ENCODE data around the gene IRF6. TPM values are rescaled to one million over a fixed set of nuclear protein-coding genes. Genes with fewer than 3 reads are reported as not detected.

Gene IRF6
- total RNA-seq, 1 donor from 2014 or later: 0.16 TPM

DNA sequence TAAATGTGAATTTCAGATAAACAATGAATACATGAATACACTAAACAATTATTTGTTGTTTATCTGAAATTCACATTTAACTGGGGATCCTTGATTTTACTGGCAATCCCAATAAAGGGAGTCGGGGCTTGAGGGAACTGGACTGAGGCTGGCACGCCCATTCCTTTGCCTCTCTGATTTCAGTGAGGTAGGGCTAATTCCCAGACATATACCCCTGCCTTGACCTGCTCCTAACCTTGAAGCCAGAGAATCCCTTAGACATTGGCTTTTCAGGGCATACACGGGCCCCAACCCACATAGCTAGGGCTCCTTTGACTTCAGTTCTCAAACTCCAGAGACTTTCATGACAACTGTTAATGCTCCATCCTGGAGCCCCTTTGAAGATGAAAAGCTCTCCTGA lies 11.0 kb upstream of the IRF6 start:
- H3K4me1 Mint-ChIP-seq (ENCODE audit: low read depth): peaks cover 13% of the 10 kb centered on the region
- intact Hi-C loops (cut with micrococcal nuclease): no loop called here
- DNase-seq (ENCODE audit: low spot score): no peak
- no peaks in the 10 kb centered on the region for H3K36me3 Mint-ChIP-seq (ENCODE audit: low read depth)
- peaks cover 19% of the 10 kb centered on the region for H3K27me3 Mint-ChIP-seq (ENCODE audit: insufficient read depth)
- H3K4me3 Mint-ChIP-seq: no peak overlapping the region
- H3K27ac Mint-ChIP-seq: no peak overlapping the region
- H3K9me3 Mint-ChIP-seq: no peaks in the 10 kb centered on the region

DNA sequence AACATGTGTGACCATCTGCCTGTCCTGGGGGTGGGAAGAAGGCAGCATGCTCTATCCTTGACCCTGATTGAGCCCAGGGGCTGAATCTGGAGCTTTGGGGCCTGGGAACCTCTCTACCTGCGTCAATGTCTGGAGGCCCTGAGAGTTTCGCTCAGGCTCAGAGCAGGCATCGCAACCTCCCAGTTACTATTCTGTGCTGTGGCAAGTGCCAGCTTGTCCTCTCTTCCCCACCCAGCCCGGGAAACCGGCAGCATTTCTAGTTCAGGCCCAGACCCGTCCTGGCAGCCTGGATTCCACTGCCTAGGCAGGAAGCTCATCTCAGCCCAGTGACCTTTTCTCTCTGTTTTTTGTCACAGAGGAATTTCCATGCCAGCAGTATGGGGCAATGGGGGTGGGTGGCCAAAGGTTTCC lies 10.0 kb upstream of the IRF6 start:
- no peak for DNase-seq (ENCODE audit: low spot score)
- Mint-ChIP-seq H3K4me1 (ENCODE audit: low read depth) (peaks cover 13% of the 10 kb centered on the region), H3K36me3 (ENCODE audit: low read depth) (no peaks in the 10 kb centered on the region), H3K9me3 (no peaks in the 10 kb centered on the region), H3K27me3 (ENCODE audit: insufficient read depth) (peaks cover 11% of the 10 kb centered on the region), H3K27ac (no peak overlapping the region), H3K4me3 (no peak overlapping the region)
- intact Hi-C loops (cut with micrococcal nuclease): no loop called here

DNA sequence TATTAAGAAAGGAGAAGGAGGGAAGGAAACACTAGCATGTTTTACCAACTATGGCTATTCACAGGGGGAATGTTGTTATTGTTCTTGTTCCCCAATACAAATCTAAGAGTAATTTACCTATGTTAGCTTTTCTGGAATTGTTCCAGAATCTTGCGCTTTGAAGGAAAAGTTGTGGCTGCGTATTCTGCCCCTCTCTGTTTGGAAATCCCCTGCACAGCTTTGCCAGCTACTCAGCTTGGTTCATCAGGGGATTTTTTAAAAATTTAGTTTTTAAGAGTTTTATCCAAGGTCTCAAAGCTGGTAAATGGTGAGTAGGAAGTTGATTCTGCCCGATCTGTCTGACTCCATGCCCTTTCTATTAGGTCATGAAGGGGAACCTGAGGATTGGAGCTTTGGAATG lies 9.5 kb upstream of the IRF6 start:
- Mint-ChIP-seq H3K9me3 (no peaks in the 10 kb centered on the region), H3K4me3 (no peak overlapping the region), H3K27ac (no peak overlapping the region), H3K36me3 (ENCODE audit: low read depth) (no peaks in the 10 kb centered on the region), H3K4me1 (ENCODE audit: low read depth) (peaks cover 13% of the 10 kb centered on the region), H3K27me3 (ENCODE audit: insufficient read depth) (peaks cover 11% of the 10 kb centered on the region)
- DNase-seq (ENCODE audit: low spot score): no peak
- intact Hi-C loops (cut with micrococcal nuclease): no loop called here

DNA sequence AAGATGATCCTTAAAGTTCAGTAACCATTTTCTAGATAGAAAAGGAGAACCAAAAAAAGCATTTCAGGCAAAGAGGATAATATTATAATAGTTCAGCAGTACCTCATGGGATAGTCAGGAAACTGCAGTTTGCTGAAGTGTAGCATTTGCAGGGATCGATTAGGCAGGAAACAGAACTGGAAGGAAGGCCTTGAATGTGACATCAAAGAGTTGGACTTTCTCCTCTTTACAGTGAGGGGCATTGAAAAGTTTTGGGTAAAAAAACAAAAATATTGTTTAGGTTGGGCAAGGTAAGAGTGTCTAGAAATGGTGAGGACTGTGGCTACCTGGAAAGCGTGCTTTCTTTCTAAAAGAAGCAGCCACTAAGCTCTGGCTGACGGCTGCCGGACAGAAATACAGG lies 8.0 kb upstream of the IRF6 start:
- no peaks in the 10 kb centered on the region for H3K36me3 Mint-ChIP-seq (ENCODE audit: low read depth)
- no peak overlapping the region for H3K4me3 Mint-ChIP-seq
- no peak overlapping the region for H3K27ac Mint-ChIP-seq
- no peaks in the 10 kb centered on the region for H3K9me3 Mint-ChIP-seq
- H3K27me3 Mint-ChIP-seq (ENCODE audit: insufficient read depth): peaks cover 9% of the 10 kb centered on the region
- intact Hi-C loops (cut with micrococcal nuclease): no loop called here
- H3K4me1 Mint-ChIP-seq (ENCODE audit: low read depth): peaks cover 13% of the 10 kb centered on the region
- DNase-seq (ENCODE audit: low spot score): no peak

DNA sequence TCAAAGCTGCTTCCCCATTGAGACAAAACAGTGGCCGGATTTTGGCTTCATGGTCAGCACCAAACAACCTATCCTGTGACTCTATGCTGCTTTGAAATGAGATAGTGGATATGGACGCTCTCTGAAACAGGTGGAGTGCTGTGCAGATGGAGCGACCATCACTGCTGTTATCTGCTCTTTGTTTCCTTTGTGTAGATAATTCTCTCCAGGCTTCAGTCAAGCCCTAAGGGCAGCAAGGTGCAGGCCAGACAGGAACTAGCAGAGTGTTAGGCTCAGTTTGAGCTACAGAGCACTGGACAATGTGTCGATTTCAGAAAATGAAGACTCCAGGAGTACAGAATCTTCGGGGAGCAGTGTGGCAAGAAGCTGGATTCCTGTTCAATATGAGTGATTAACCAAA lies 4.8 kb upstream of the IRF6 start:
- H3K36me3 Mint-ChIP-seq (ENCODE audit: low read depth): no peaks in the 10 kb centered on the region
- H3K27me3 Mint-ChIP-seq (ENCODE audit: insufficient read depth): peaks cover 4% of the 10 kb centered on the region
- H3K4me3 Mint-ChIP-seq: no peak overlapping the region
- DNase-seq (ENCODE audit: low spot score): no peak
- intact Hi-C loops (cut with micrococcal nuclease): no loop called here
- peaks cover 20% of the 10 kb centered on the region for H3K4me1 Mint-ChIP-seq (ENCODE audit: low read depth)
- H3K9me3 Mint-ChIP-seq: no peaks in the 10 kb centered on the region
- no peak overlapping the region for H3K27ac Mint-ChIP-seq

DNA sequence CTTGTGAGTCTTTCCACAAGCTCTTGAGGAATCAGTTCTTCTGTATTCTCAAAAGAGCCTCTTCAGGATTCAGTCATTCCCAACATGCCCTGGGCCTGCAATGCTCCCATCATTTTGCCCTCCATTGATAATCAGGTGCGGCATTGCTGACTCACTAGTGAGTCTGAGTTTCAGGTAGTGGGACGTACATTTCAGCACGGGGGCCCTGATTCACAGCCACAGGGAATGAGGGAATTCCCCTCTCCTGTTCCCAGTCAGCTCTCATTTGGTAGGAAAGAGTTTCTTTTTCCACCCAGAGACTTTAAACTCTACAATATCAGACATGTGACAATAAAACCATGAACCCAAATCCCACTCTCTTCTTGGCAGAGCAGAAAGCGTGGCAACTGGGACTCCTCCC lies 3.7 kb upstream of the IRF6 start:
- intact Hi-C loops (cut with micrococcal nuclease): no loop called here
- Mint-ChIP-seq H3K36me3 (ENCODE audit: low read depth) (no peaks in the 10 kb centered on the region), H3K27me3 (ENCODE audit: insufficient read depth) (peaks cover 4% of the 10 kb centered on the region), H3K9me3 (no peaks in the 10 kb centered on the region), H3K27ac (no peak overlapping the region), H3K4me3 (no peak overlapping the region), H3K4me1 (ENCODE audit: low read depth) (peaks cover 18% of the 10 kb centered on the region)
- DNase-seq (ENCODE audit: low spot score): no peak

DNA sequence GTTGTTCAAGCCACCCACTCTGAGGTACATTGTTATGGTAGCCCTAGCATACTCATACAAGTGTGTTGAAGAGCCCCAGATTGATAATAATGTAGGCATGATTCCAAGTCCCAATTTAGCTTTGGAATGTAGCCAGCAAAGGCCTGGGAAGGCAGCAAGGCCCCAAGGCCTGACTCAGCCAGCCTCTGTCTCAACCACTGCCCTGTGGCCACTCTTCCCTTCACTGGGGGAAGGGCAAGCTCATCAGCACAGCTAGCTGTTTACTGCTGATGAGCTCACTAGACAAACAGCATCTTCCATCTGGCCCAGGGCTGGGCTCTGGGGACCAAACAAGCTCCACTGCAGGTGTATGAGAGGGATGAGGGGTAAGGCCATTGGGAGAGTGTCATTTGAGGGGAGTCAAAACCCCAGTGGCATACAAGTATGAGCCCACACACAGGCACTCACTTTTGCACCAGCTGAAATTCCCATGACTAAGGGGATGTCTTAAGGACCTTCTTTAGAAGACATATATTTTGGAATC lies 2.2 kb upstream of the IRF6 start:
- no peaks in the 10 kb centered on the region for H3K9me3 Mint-ChIP-seq
- H3K27me3 Mint-ChIP-seq (ENCODE audit: insufficient read depth): peaks cover 4% of the 10 kb centered on the region
- H3K4me1 Mint-ChIP-seq (ENCODE audit: low read depth): peaks cover 18% of the 10 kb centered on the region
- no peak overlapping the region for H3K4me3 Mint-ChIP-seq
- intact Hi-C loops (cut with micrococcal nuclease): no loop called here
- no peak for DNase-seq (ENCODE audit: low spot score)
- no peak overlapping the region for H3K27ac Mint-ChIP-seq
- H3K36me3 Mint-ChIP-seq (ENCODE audit: low read depth): no peaks in the 10 kb centered on the region

DNA sequence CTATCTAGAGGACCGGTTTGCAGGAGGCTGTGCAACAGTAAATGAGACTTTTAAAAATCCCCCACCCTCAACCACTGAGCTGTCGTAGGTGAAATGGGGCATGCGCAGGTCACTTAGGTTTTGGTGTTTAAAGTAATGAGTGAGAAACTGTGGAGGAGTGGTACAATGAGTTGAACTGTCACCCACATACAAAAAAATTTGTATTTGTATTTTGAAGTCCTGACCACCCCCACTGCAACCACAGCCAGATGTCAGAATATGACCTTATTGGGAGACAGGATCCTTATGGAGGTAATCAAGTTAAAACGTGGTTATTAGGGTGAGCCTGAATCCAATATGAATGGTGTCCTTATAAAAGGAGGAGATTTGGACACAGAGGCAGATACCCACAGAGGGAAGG lies 1.6 kb upstream of the IRF6 start:
- no peak for DNase-seq (ENCODE audit: low spot score)
- H3K9me3 Mint-ChIP-seq: no peaks in the 10 kb centered on the region
- intact Hi-C loops (cut with micrococcal nuclease): no loop called here
- no peak overlapping the region for H3K4me3 Mint-ChIP-seq
- H3K27me3 Mint-ChIP-seq (ENCODE audit: insufficient read depth): peaks cover 4% of the 10 kb centered on the region
- H3K4me1 Mint-ChIP-seq (ENCODE audit: low read depth): peaks cover 18% of the 10 kb centered on the region
- H3K36me3 Mint-ChIP-seq (ENCODE audit: low read depth): no peaks in the 10 kb centered on the region
- no peak overlapping the region for H3K27ac Mint-ChIP-seq

DNA sequence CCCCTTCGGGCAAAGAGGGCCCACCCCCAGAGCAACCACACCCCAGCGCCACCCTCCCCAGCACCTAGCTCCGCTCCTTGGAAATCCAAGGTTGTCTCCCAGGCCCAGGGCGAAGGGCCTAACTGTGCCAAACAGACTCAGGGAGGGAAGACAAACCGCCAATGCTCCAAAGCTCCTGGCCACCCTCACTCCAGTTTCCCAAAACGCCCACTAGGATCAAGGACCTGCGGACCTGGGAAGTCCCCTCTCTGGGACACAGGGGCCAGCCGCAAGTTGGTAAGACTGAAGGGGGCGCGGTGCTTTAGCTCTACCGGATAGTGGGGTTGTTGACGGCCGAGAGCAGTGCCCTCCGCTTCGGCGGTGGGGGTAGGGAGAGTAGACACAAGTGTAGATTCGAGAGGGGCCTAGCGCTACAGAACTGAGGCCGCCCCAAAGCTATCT lies 581 bp downstream of the IRF6 start:
- H3K27me3 Mint-ChIP-seq (ENCODE audit: insufficient read depth): peaks cover 7% of the 10 kb centered on the region
- intact Hi-C loops (cut with micrococcal nuclease): no loop called here
- H3K9me3 Mint-ChIP-seq: no peaks in the 10 kb centered on the region
- no peaks in the 10 kb centered on the region for H3K36me3 Mint-ChIP-seq (ENCODE audit: low read depth)
- no peak for DNase-seq (ENCODE audit: low spot score)
- H3K27ac Mint-ChIP-seq: no peak overlapping the region
- no peak overlapping the region for H3K4me3 Mint-ChIP-seq
- peaks cover 18% of the 10 kb centered on the region for H3K4me1 Mint-ChIP-seq (ENCODE audit: low read depth)

DNA sequence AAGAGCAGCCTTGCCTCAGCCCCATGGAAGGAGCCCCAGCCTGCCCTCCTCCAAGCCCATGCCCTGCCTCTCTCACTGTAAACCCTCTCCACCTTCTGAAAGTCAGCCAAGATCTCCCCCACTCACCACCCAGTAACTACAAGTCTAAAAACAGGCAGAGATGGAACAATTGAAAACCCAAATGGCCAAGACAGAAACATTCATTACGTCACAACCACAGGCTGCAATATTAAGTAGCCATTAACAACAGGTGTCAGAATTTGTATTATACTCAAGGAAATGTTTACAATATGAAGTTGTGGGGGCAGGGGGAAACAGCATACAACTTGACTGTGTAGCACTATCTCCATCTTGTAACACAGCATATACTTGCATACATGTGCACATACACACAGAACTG lies 2.4 kb downstream of the IRF6 start:
- Mint-ChIP-seq H3K27ac (no peak overlapping the region), H3K4me3 (no peak overlapping the region), H3K9me3 (no peaks in the 10 kb centered on the region), H3K36me3 (ENCODE audit: low read depth) (no peaks in the 10 kb centered on the region), H3K4me1 (ENCODE audit: low read depth) (peaks cover 18% of the 10 kb centered on the region), H3K27me3 (ENCODE audit: insufficient read depth) (peaks cover 7% of the 10 kb centered on the region)
- intact Hi-C loops (cut with micrococcal nuclease): no loop called here
- DNase-seq (ENCODE audit: low spot score): no peak

DNA sequence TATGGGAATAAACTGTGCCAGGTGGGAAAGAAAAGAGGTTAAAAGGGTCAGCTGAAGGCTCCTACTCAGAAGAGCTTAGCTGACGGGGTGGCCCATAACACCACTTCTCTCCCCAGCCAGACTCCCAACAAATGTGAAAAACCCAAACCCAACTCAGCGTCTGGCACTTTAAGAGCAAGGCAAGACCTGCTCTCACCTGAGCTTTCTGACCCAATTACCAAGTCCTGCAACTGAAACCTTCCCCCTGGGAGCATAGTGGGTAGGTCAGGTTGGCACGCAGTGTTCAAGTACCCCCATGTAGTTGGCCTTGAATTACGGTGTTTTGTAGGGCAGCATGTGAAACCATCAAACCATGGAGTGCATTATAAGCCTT lies 3.2 kb downstream of the IRF6 start:
- peaks cover 10% of the 10 kb centered on the region for H3K27me3 Mint-ChIP-seq (ENCODE audit: insufficient read depth)
- H3K36me3 Mint-ChIP-seq (ENCODE audit: low read depth): no peaks in the 10 kb centered on the region
- no peak overlapping the region for H3K27ac Mint-ChIP-seq
- H3K9me3 Mint-ChIP-seq: no peaks in the 10 kb centered on the region
- intact Hi-C loops (cut with micrococcal nuclease): no loop called here
- H3K4me1 Mint-ChIP-seq (ENCODE audit: low read depth): peaks cover 18% of the 10 kb centered on the region
- no peak for DNase-seq (ENCODE audit: low spot score)
- no peak overlapping the region for H3K4me3 Mint-ChIP-seq

DNA sequence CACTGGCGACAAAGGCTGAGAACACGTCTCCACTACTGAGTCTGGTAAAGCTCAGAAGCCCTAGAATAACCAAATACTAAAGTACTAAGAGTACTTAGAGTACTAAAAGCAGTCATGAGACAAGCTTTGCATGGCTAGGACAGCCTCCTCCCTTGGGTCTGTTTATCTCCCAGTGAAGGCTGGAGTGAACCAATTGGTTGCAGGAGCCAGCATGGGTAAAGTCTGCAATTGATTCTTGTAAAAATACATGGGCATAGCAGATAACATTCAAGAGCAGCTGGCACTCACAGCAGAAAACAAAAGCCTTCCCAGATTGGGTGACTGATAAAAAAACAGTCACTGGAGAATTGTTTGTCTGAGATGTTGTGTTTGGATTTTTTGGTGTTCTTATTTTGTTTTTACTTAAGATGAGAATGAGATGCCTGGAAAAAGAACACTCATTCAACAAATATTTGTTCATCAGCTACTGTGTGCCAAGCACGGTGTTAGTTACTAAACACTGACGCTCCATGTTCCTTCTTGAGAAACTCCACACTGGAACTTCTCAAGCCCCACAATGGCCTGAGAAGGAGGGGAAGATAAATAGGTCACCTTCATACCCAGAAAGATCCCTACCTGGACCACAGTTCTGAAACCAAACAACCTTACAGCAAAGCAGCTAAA lies 3.7 kb downstream of the IRF6 start:
- Mint-ChIP-seq H3K4me3 (no peak overlapping the region), H3K9me3 (no peaks in the 10 kb centered on the region), H3K4me1 (ENCODE audit: low read depth) (peaks cover 12% of the 10 kb centered on the region), H3K27me3 (ENCODE audit: insufficient read depth) (peaks cover 10% of the 10 kb centered on the region), H3K36me3 (ENCODE audit: low read depth) (no peaks in the 10 kb centered on the region), H3K27ac (no peak overlapping the region)
- DNase-seq (ENCODE audit: low spot score): no peak
- intact Hi-C loops (cut with micrococcal nuclease): no loop called here

DNA sequence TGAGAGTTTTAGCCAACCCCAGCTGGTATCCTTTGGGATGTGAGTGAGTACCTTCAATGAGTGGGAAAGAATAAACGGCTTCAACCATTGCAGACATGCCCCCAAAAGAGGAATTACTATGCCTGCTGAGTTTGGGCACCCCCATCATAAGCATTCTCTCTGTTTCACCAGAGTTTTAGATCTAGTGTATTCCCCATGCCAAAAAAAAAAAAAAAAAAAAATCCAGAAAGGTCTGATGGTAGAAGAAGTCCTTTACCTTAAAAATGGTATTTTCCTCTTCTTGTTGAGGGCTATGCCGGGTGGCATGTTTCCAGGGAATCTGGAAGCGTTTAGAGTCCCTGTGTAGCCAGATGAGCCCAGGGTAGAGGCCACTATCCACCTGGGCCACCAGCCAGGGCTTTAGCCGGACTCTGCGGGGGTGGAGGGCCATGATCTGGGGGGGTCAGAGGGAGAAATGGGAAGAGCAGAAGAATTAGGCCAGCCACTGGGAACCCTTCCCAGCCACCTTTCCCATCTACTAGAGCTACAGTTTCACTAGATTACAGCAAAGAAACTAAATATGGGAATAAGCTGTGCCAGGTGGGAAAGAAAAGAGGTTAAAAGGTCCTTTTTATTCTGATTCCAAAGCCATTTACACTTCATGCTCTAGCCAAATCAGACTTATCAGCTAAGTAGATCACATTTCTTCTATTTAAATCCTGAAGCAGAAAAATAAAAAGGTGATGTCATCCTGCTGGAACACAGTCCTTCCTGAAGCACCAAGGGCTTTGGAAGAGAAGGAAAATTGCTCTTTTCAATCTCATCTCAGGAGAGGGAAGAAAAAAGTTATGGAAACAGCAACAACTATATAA lies 4.7 kb downstream of the IRF6 start:
- Mint-ChIP-seq H3K27ac (no peak overlapping the region), H3K9me3 (no peaks in the 10 kb centered on the region), H3K27me3 (ENCODE audit: insufficient read depth) (peaks cover 11% of the 10 kb centered on the region), H3K36me3 (ENCODE audit: low read depth) (no peaks in the 10 kb centered on the region), H3K4me1 (ENCODE audit: low read depth) (peaks cover 8% of the 10 kb centered on the region), H3K4me3 (no peak overlapping the region)
- intact Hi-C loops (cut with micrococcal nuclease): no loop called here
- DNase-seq (ENCODE audit: low spot score): no peak

All from activated T-helper 1 cell treated with anti-CD3 and anti-CD28 coated beads, Interleukin-12 subunit alpha, Interleukin-12 subunit beta, Interleukin-2, Interleukin-4 antibody, amounts not matched to agents 30 ng/mL and 10 ng/mL and 1 ng/mL, durations not matched to agents 14 hours and 24 hours and 36 hours (primary cell).